Measurements from ENCODE around the gene TMEM123. TPM values are rescaled to one million over a fixed set of nuclear protein-coding genes. Genes with fewer than 3 reads are reported as not detected.

Gene TMEM123
- total and polyA plus RNA-seq, 4 experiments from 2014 or later: 383 to 839 (median 574) TPM

- H3K27ac ChIP-seq (ENCODE audit: low read depth, low read length): peak overlapping the region; percentile 35
- Mint-ChIP-seq H3K9me3 (peaks cover 0 to 18% (median 5%) of the 10 kb centered on the region in 8 donors), H3K27me3 (no peaks in the 10 kb centered on the region), H3K36me3 (peaks cover 54 to 64% of the 10 kb centered on the region in 2 donors), H3K27ac (peak overlapping the region; percentile 86 to 99 (median 93)), H3K4me1 (peaks cover 41 to 76% (median 46%) of the 10 kb centered on the region in 4 donors), H3K4me3 (peak overlapping the region; percentile 68 to 79 (median 74))
- H3K36me3 ChIP-seq (ENCODE audit: insufficient read depth, low read length): peaks cover 29% of the 10 kb centered on the region
- no peaks in the 10 kb centered on the region for H3K9me3 ChIP-seq (ENCODE audit: control insufficient read depth in 1 of 2, low read length in 2 of 2)
- H3K4me1 ChIP-seq (ENCODE audit: insufficient read depth, low read length): peaks cover 55% of the 10 kb centered on the region
- no peaks in the 10 kb centered on the region for H3K27me3 ChIP-seq (ENCODE audit: insufficient read depth, low read length)
- peak overlapping the region in 1 of 2 donors; percentile 33 for H3K4me3 ChIP-seq (ENCODE audit: low read length in 2 of 2)
- DNase-seq: peak; percentile 56 to 62 (median 58)
- POLR2A ChIA-PET (ENCODE audit: partially characterized antibody): interaction anchor here (1.1 to 2.0 kb wide), 9 partner anchors 12 to 92 kb away, joined by 3 to 10 read pairs (median 5); no protein-coding TSS in a partner anchor
- intact Hi-C loops (cut with micrococcal nuclease): loop anchor here (1.0 kb wide), 1 partner anchor 14 kb away; the partner anchor contains the start of gene BIRC2
- CTCF ChIA-PET (ENCODE audit: partially characterized antibody): interaction anchor here (0.7 to 2.3 kb wide), 12 partner anchors 9 to 305 kb away, joined by 3 to 11 read pairs (median 4); no protein-coding TSS in a partner anchor
These were observed 91.2 kb downstream of the TMEM123 start for GRCh38 chr11:102361086-102362031.

GRCh38 chr11:102360681-102361080, 91.9 kb downstream of the TMEM123 start:
- Histone ChIP-seq H3K4me3 (ENCODE audit: low read length in 2 of 2) (peak overlapping the region in 1 of 2 donors; percentile 33), H3K27me3 (ENCODE audit: insufficient read depth, low read length) (no peaks in the 10 kb centered on the region), H3K27ac (ENCODE audit: low read depth, low read length) (peak overlapping the region; percentile 35), H3K9me3 (ENCODE audit: control insufficient read depth in 1 of 2, low read length in 2 of 2) (no peaks in the 10 kb centered on the region), H3K4me1 (ENCODE audit: insufficient read depth, low read length) (peaks cover 55% of the 10 kb centered on the region), H3K36me3 (ENCODE audit: insufficient read depth, low read length) (peaks cover 25% of the 10 kb centered on the region)
- peaks cover 42 to 76% (median 46%) of the 10 kb centered on the region in 4 donors for H3K4me1 Mint-ChIP-seq
- H3K27ac Mint-ChIP-seq: peak overlapping the region; percentile 86 to 99 (median 93)
- H3K4me3 Mint-ChIP-seq: peak overlapping the region; percentile 57 to 79 (median 74)
- ChIA-PET CTCF (ENCODE audit: partially characterized antibody) (interaction anchor here (0.7 to 2.3 kb wide), 11 partner anchors 9 to 306 kb away, joined by 3 to 11 read pairs (median 4); no protein-coding TSS in a partner anchor), POLR2A (ENCODE audit: partially characterized antibody) (interaction anchor here (1.1 to 2.0 kb wide), 10 partner anchors 11 to 93 kb away, joined by 3 to 10 read pairs (median 4); no protein-coding TSS in a partner anchor)
- DNase-seq: peak in 4 of 5 donors; percentile 26 to 49 (median 42)
- H3K27me3 Mint-ChIP-seq: no peaks in the 10 kb centered on the region
- intact Hi-C loops (cut with micrococcal nuclease): loop anchor here (1.0 kb wide), 1 partner anchor 13 kb away; the partner anchor contains the start of gene BIRC2
- peaks cover 0 to 18% (median 5%) of the 10 kb centered on the region in 8 donors for H3K9me3 Mint-ChIP-seq
- peaks cover 51 to 61% of the 10 kb centered on the region in 2 donors for H3K36me3 Mint-ChIP-seq

GRCh38 chr11:102359372-102359771, 93.2 kb downstream of the TMEM123 start:
- H3K4me1 ChIP-seq (ENCODE audit: insufficient read depth, low read length): peaks cover 55% of the 10 kb centered on the region
- no peak for DNase-seq
- no peak overlapping the region for H3K27ac ChIP-seq (ENCODE audit: low read depth, low read length)
- no peaks in the 10 kb centered on the region for H3K27me3 Mint-ChIP-seq
- H3K36me3 Mint-ChIP-seq: peaks cover 54 to 55% of the 10 kb centered on the region in 2 donors
- H3K4me1 Mint-ChIP-seq: peaks cover 38 to 71% (median 51%) of the 10 kb centered on the region in 4 donors
- no peaks in the 10 kb centered on the region for H3K9me3 ChIP-seq (ENCODE audit: control insufficient read depth in 1 of 2, low read length in 2 of 2)
- peaks cover 0 to 18% (median 5%) of the 10 kb centered on the region in 8 donors for H3K9me3 Mint-ChIP-seq
- peak overlapping the region in 6 of 7 donors; percentile 20 to 98 (median 82) for H3K27ac Mint-ChIP-seq
- ChIA-PET POLR2A (ENCODE audit: partially characterized antibody) (interaction anchor here (1.4 to 1.6 kb wide), 2 partner anchors 9 to 18 kb away, joined by 4 to 5 read pairs; no protein-coding TSS in a partner anchor), CTCF (ENCODE audit: partially characterized antibody) (interaction anchor here (0.8 to 2.4 kb wide), 8 partner anchors 9 to 136 kb away, joined by 3 to 11 read pairs (median 4); no protein-coding TSS in a partner anchor)
- peaks cover 14% of the 10 kb centered on the region for H3K36me3 ChIP-seq (ENCODE audit: insufficient read depth, low read length)
- H3K27me3 ChIP-seq (ENCODE audit: insufficient read depth, low read length): no peaks in the 10 kb centered on the region
- intact Hi-C loops (cut with micrococcal nuclease): no loop called here
- H3K4me3 ChIP-seq (ENCODE audit: low read length in 2 of 2): no peak overlapping the region
- peak overlapping the region in 2 of 8 donors; percentile 12 to 26 for H3K4me3 Mint-ChIP-seq

GRCh38 chr11:102357116-102357515, 95.4 kb downstream of the TMEM123 start:
- ChIA-PET CTCF (ENCODE audit: partially characterized antibody) (interaction anchor here (1.7 kb wide), 1 partner anchor 10 kb away, joined by 4 read pairs; no protein-coding TSS in a partner anchor), POLR2A (ENCODE audit: partially characterized antibody) (no interaction called here)
- Histone ChIP-seq H3K27me3 (ENCODE audit: insufficient read depth, low read length) (no peaks in the 10 kb centered on the region), H3K27ac (ENCODE audit: low read depth, low read length) (no peak overlapping the region), H3K9me3 (ENCODE audit: control insufficient read depth in 1 of 2, low read length in 2 of 2) (no peaks in the 10 kb centered on the region), H3K4me3 (ENCODE audit: low read length in 2 of 2) (no peak overlapping the region), H3K4me1 (ENCODE audit: insufficient read depth, low read length) (peaks cover 40% of the 10 kb centered on the region), H3K36me3 (ENCODE audit: insufficient read depth, low read length) (peaks cover 7% of the 10 kb centered on the region)
- Mint-ChIP-seq H3K27ac (peak overlapping the region in 3 of 7 donors; percentile 45 to 83 (median 76)), H3K9me3 (peaks cover 0 to 18% (median 5%) of the 10 kb centered on the region in 8 donors), H3K4me3 (peak overlapping the region in 3 of 8 donors; percentile 19 to 31 (median 29)), H3K36me3 (peaks cover 47 to 50% of the 10 kb centered on the region in 2 donors), H3K4me1 (peaks cover 41 to 60% (median 51%) of the 10 kb centered on the region in 4 donors), H3K27me3 (no peaks in the 10 kb centered on the region)
- intact Hi-C loops (cut with micrococcal nuclease): no loop called here
- DNase-seq: no peak

GRCh38 chr11:102347462-102348370, 104.8 kb downstream of the TMEM123 start:
- H3K9me3 Mint-ChIP-seq: no peaks in the 10 kb centered on the region
- ChIA-PET POLR2A (ENCODE audit: partially characterized antibody) (interaction anchor here (0.6 to 1.8 kb wide), 7 partner anchors 28 to 128 kb away, joined by 3 to 6 read pairs (median 4); no protein-coding TSS in a partner anchor), CTCF (ENCODE audit: partially characterized antibody) (interaction anchor here (0.6 to 3.2 kb wide), 9 partner anchors 11 to 72 kb away, joined by 3 to 21 read pairs (median 3); no protein-coding TSS in a partner anchor)
- H3K4me1 ChIP-seq (ENCODE audit: insufficient read depth, low read length): peaks cover 30% of the 10 kb centered on the region
- peak overlapping the region; percentile 87 to 100 (median 97) for H3K4me3 Mint-ChIP-seq
- H3K27ac ChIP-seq (ENCODE audit: low read depth, low read length): peak overlapping the region; percentile 94
- H3K36me3 ChIP-seq (ENCODE audit: insufficient read depth, low read length): peaks cover 9% of the 10 kb centered on the region
- peak overlapping the region; percentile 81 to 98 for H3K4me3 ChIP-seq (ENCODE audit: low read length in 2 of 2)
- DNase-seq: peak; percentile 25 to 58 (median 26)
- H3K36me3 Mint-ChIP-seq: peaks cover 19 to 38% of the 10 kb centered on the region in 2 donors
- peaks cover 0 to 1% of the 10 kb centered on the region in 2 donors for H3K27me3 Mint-ChIP-seq
- peak overlapping the region; percentile 98 to 100 (median 99) for H3K27ac Mint-ChIP-seq
- H3K9me3 ChIP-seq (ENCODE audit: control insufficient read depth in 1 of 2, low read length in 2 of 2): no peaks in the 10 kb centered on the region
- peaks cover 24 to 55% (median 29%) of the 10 kb centered on the region in 4 donors for H3K4me1 Mint-ChIP-seq
- no peaks in the 10 kb centered on the region for H3K27me3 ChIP-seq (ENCODE audit: insufficient read depth, low read length)
- intact Hi-C loops (cut with micrococcal nuclease): loop anchor here (1.0 to 10.0 kb wide), 6 partner anchors 14 to 433 kb away; partner anchors contain the start of genes ANGPTL5, BIRC3, CEP126 and TMEM123
